PC-9 (cell line): Measurements from ENCODE around the gene PROC.

Experiments used
- EZH2 ChIP-seq: fragments of 200-600 bp; sonication (generic); IDR thresholded peaks from 2 replicates; pipeline ENCODE4 v1.8.0; 2017; ENCODE audit warnings: antibody characterized with exemption, low read depth
- TF ChIP-seq, protein P1 (sequence below): fragments of 200-600 bp; sonication (generic); conservative IDR thresholded peaks from 2 replicates; pipeline ENCODE4 v1.6.1; 2017; ENCODE audit warnings: mixed run types, antibody characterized with exemption, mild to moderate bottlenecking, moderate library complexity

DNA sequence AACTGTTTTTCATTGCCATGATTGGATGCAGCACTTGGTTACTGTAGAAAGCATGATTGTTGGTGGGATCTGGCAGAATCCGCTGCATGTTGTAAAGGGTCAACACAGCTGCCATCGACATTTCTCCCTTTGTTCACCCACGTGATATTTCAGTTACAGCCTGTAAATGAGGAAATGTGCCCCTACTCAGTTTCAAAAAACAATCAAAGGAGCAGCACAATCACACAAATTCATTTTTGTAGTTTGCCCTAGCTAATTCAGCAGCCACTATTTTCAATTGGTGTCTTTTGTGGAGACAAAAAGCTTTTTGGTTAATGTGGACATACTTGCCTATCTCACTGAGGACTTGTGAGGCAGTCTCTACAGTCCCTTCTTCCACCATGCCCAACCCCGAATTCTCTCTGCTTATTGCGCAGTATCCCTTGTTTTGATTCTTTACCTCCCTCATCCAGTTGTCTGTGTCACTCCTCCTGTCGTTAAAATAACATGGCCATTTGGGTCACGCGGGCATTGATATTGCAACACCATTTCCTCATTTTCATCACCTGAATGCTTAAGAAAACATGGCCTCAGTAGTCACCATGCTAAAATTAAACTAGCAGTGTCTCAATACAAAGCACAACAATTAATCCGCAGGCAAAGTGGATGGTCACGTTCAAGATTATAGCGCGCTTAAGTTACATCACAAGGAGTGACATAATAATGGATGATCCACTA lies 6.4 kb upstream of the PROC start:
- no peak for TF ChIP-seq EZH2
- TF ChIP-seq, protein P1, sequence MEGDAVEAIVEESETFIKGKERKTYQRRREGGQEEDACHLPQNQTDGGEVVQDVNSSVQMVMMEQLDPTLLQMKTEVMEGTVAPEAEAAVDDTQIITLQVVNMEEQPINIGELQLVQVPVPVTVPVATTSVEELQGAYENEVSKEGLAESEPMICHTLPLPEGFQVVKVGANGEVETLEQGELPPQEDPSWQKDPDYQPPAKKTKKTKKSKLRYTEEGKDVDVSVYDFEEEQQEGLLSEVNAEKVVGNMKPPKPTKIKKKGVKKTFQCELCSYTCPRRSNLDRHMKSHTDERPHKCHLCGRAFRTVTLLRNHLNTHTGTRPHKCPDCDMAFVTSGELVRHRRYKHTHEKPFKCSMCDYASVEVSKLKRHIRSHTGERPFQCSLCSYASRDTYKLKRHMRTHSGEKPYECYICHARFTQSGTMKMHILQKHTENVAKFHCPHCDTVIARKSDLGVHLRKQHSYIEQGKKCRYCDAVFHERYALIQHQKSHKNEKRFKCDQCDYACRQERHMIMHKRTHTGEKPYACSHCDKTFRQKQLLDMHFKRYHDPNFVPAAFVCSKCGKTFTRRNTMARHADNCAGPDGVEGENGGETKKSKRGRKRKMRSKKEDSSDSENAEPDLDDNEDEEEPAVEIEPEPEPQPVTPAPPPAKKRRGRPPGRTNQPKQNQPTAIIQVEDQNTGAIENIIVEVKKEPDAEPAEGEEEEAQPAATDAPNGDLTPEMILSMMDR, result no peak
